Activated CD4-positive, alpha-beta memory T cell treated with anti-CD3 and anti-CD28 coated beads for 36 hours (primary cell): Measurements from ENCODE around the gene TCF7L2. TPM values are rescaled to one million over a fixed set of nuclear protein-coding genes. Genes with fewer than 3 reads are reported as not detected.

ENCODE experiments used
- CTCF ChIA-PET: fragments of 350-600 bp; sonication (Branson Sonifier 250); formaldehyde crosslinking; loops from one replicate; lab custom pipeline; 2021; ENCODE audit warnings: antibody characterized with exemption, inconsistent platforms; lab: Charles Lee
- POLR2A ChIA-PET: fragments of 350-600 bp; sonication (Branson Sonifier 250); formaldehyde crosslinking; loops from one replicate; lab custom pipeline; 2021; ENCODE audit warnings: antibody characterized with exemption; lab: Charles Lee
- DNase-seq: peaks from one replicate; pipeline ENCODE4 v3.0.0-alpha.2; 2020
- H3K27ac Mint-ChIP-seq: one replicate; pipeline ENCODE4 v1.8.0; 2021; ENCODE audit warnings: mixed read lengths
- H3K27me3 Mint-ChIP-seq: one replicate; pipeline ENCODE4 v1.8.0; 2021; ENCODE audit warnings: mixed read lengths
- H3K36me3 Mint-ChIP-seq: one replicate; pipeline ENCODE4 v1.8.0; 2021; ENCODE audit warnings: mixed read lengths
- H3K4me1 Mint-ChIP-seq: one replicate; pipeline ENCODE4 v1.8.0; 2021; ENCODE audit warnings: low read depth, mixed read lengths
- H3K4me3 Mint-ChIP-seq: one replicate; pipeline ENCODE4 v1.8.0; 2021; ENCODE audit warnings: mild to moderate bottlenecking, mixed read lengths
- H3K9me3 Mint-ChIP-seq: one replicate; pipeline ENCODE4 v1.8.0; 2021; ENCODE audit warnings: mixed read lengths
- intact Hi-C: fragments of 100-400 bp; cut with micrococcal nuclease; formaldehyde crosslinking; loops from one replicate; pipeline ENCODE4 v1.15.1; 2023
- total RNA-seq, 2 experiments: library from RNA; stranded (reverse); gene quantifications; one replicate each; pipeline ENCODE4 v1.2.3, GENCODE V29; 2021

The TCF7L2 gene
- total RNA-seq, 2 experiments from 2014 or later = 0.71 to 1.5 TPM

GRCh38 chr10:113049881-113050280 is 99.8 kb downstream of the TCF7L2 start:
- Mint-ChIP-seq H3K4me3 (no peak overlapping the region), H3K27ac (no peak overlapping the region), H3K27me3 (peaks cover 18% of the 10 kb centered on the region), H3K4me1 (peaks cover 18% of the 10 kb centered on the region), H3K9me3 (no peaks in the 10 kb centered on the region), H3K36me3 (no peaks in the 10 kb centered on the region)
- no peak for DNase-seq
- intact Hi-C loops = no loop called here
- ChIA-PET POLR2A (no interaction called here), CTCF (no interaction called here)

- H3K4me3 Mint-ChIP-seq = no peak overlapping the region
- no peaks in the 10 kb centered on the region for H3K36me3 Mint-ChIP-seq
- H3K9me3 Mint-ChIP-seq = no peaks in the 10 kb centered on the region
- peaks cover 14% of the 10 kb centered on the region for H3K27me3 Mint-ChIP-seq
- peaks cover 18% of the 10 kb centered on the region for H3K4me1 Mint-ChIP-seq
- intact Hi-C loops = no loop called here
- POLR2A ChIA-PET = no interaction called here
- H3K27ac Mint-ChIP-seq = no peak overlapping the region
- DNase-seq = no peak
- CTCF ChIA-PET = no interaction called here
Observed at GRCh38 chr10:113052076-113052830, 102.2 kb downstream of the TCF7L2 start.

- H3K36me3 Mint-ChIP-seq = no peaks in the 10 kb centered on the region
- POLR2A ChIA-PET = no interaction called here
Observed at GRCh38 chr10:113053091-113053490, 103.0 kb downstream of the TCF7L2 start.

GRCh38 chr10:113053881-113054280 is 103.8 kb downstream of the TCF7L2 start:
- peaks cover 10% of the 10 kb centered on the region for H3K27me3 Mint-ChIP-seq
- peaks cover 18% of the 10 kb centered on the region for H3K4me1 Mint-ChIP-seq
- no peak overlapping the region for H3K27ac Mint-ChIP-seq
- POLR2A ChIA-PET = no interaction called here
- DNase-seq = no peak
- CTCF ChIA-PET = no interaction called here
- H3K9me3 Mint-ChIP-seq = no peaks in the 10 kb centered on the region
- intact Hi-C loops = no loop called here
- H3K4me3 Mint-ChIP-seq = no peak overlapping the region
- H3K36me3 Mint-ChIP-seq = no peaks in the 10 kb centered on the region

More at GRCh38 chr10:113053091-113053490, 103.0 kb downstream of the TCF7L2 start:
- DNase-seq = no peak
- H3K4me1 Mint-ChIP-seq = peaks cover 18% of the 10 kb centered on the region
- no peak overlapping the region for H3K4me3 Mint-ChIP-seq
- H3K27me3 Mint-ChIP-seq = peaks cover 10% of the 10 kb centered on the region
- intact Hi-C loops = no loop called here
- CTCF ChIA-PET = no interaction called here
- no peaks in the 10 kb centered on the region for H3K9me3 Mint-ChIP-seq
- no peak overlapping the region for H3K27ac Mint-ChIP-seq

- Mint-ChIP-seq H3K4me3 (no peak overlapping the region), H3K4me1 (peaks cover 13% of the 10 kb centered on the region), H3K27me3 (peaks cover 6% of the 10 kb centered on the region), H3K27ac (no peak overlapping the region), H3K9me3 (no peaks in the 10 kb centered on the region), H3K36me3 (no peaks in the 10 kb centered on the region)
- intact Hi-C loops = no loop called here
- no peak for DNase-seq
- ChIA-PET POLR2A (no interaction called here), CTCF (no interaction called here)
Observed at GRCh38 chr10:113055458-113055857, 105.4 kb downstream of the TCF7L2 start.

- no peak overlapping the region for H3K27ac Mint-ChIP-seq
- CTCF ChIA-PET = no interaction called here
- POLR2A ChIA-PET = no interaction called here
Observed at GRCh38 chr10:113056030-113056429, 106.0 kb downstream of the TCF7L2 start.

GRCh38 chr10:113056441-113057021 is 106.5 kb downstream of the TCF7L2 start:
- Mint-ChIP-seq H3K4me3 (no peak overlapping the region), H3K9me3 (no peaks in the 10 kb centered on the region), H3K27ac (no peak overlapping the region), H3K36me3 (no peaks in the 10 kb centered on the region), H3K4me1 (peaks cover 3% of the 10 kb centered on the region), H3K27me3 (peaks cover 6% of the 10 kb centered on the region)
- ChIA-PET POLR2A (no interaction called here), CTCF (no interaction called here)
- intact Hi-C loops = no loop called here
- DNase-seq = no peak

More at GRCh38 chr10:113056030-113056429, 106.0 kb downstream of the TCF7L2 start:
- Mint-ChIP-seq H3K4me1 (peaks cover 8% of the 10 kb centered on the region), H3K9me3 (no peaks in the 10 kb centered on the region), H3K4me3 (no peak overlapping the region), H3K27me3 (peaks cover 6% of the 10 kb centered on the region), H3K36me3 (no peaks in the 10 kb centered on the region)
- intact Hi-C loops = no loop called here
- no peak for DNase-seq

GRCh38 chr10:113057948-113058522 is 108.0 kb downstream of the TCF7L2 start:
- H3K27me3 Mint-ChIP-seq = peaks cover 1% of the 10 kb centered on the region
- H3K27ac Mint-ChIP-seq = no peak overlapping the region
- no peaks in the 10 kb centered on the region for H3K36me3 Mint-ChIP-seq
- DNase-seq = no peak
- no peaks in the 10 kb centered on the region for H3K9me3 Mint-ChIP-seq
- ChIA-PET POLR2A (no interaction called here), CTCF (no interaction called here)
- intact Hi-C loops = no loop called here
- H3K4me3 Mint-ChIP-seq = no peak overlapping the region
- H3K4me1 Mint-ChIP-seq = no peaks in the 10 kb centered on the region

- no peak for DNase-seq
- Mint-ChIP-seq H3K4me1 (no peaks in the 10 kb centered on the region), H3K27ac (no peak overlapping the region), H3K4me3 (no peak overlapping the region), H3K9me3 (no peaks in the 10 kb centered on the region), H3K36me3 (no peaks in the 10 kb centered on the region), H3K27me3 (peaks cover 1% of the 10 kb centered on the region)
- POLR2A ChIA-PET = no interaction called here
- intact Hi-C loops = no loop called here
- CTCF ChIA-PET = no interaction called here
Observed at GRCh38 chr10:113058523-113059370, 108.7 kb downstream of the TCF7L2 start.

GRCh38 chr10:113059371-113059780 is 109.3 kb downstream of the TCF7L2 start:
- intact Hi-C loops = no loop called here
- CTCF ChIA-PET = no interaction called here
- POLR2A ChIA-PET = no interaction called here

GRCh38 chr10:113060201-113061053 is 110.4 kb downstream of the TCF7L2 start:
- Mint-ChIP-seq H3K4me3 (no peak overlapping the region), H3K27ac (no peak overlapping the region), H3K4me1 (no peaks in the 10 kb centered on the region), H3K9me3 (no peaks in the 10 kb centered on the region), H3K36me3 (no peaks in the 10 kb centered on the region), H3K27me3 (no peaks in the 10 kb centered on the region)
- no peak for DNase-seq
- intact Hi-C loops = no loop called here
- ChIA-PET CTCF (no interaction called here), POLR2A (no interaction called here)

More at GRCh38 chr10:113059371-113059780, 109.3 kb downstream of the TCF7L2 start:
- Mint-ChIP-seq H3K4me1 (no peaks in the 10 kb centered on the region), H3K36me3 (no peaks in the 10 kb centered on the region), H3K9me3 (no peaks in the 10 kb centered on the region), H3K27me3 (no peaks in the 10 kb centered on the region), H3K4me3 (no peak overlapping the region), H3K27ac (no peak overlapping the region)
- no peak for DNase-seq
